GM06990 (cell line): ENCODE results near the gene THSD1.
"Not testable (repeated sequence)": the region's sequence is repeated elsewhere in the genome, so short reads cannot be mapped to it uniquely, and the experiment has no call there.

Experiments used
- DNase-seq: peaks from one replicate; pipeline ENCODE4 v3.0.0-alpha.2; 2011; ENCODE audit not compliant: insufficient read length; ENCODE audit errors: extremely low read depth
- H3K27me3 ChIP-seq: replicated peaks from 2 replicates; pipeline ENCODE4 v1.6.0; 2011; ENCODE audit warnings: low read length; ENCODE audit not compliant: control insufficient read depth, insufficient read depth
- H3K36me3 ChIP-seq: 2 replicates; pipeline ENCODE4 v1.5.1; 2011; ENCODE audit warnings: low read length; ENCODE audit not compliant: control insufficient read depth, insufficient read depth
- H3K4me3 ChIP-seq: replicated peaks from 2 replicates; pipeline ENCODE4 v1.5.1; 2011; ENCODE audit warnings: low read depth, mild to moderate bottlenecking, control low read depth, low read length
- TF ChIP-seq, protein P1 (sequence below): IDR thresholded peaks from 2 replicates; pipeline ENCODE4 v1.5.1; 2011; ENCODE audit warnings: low read length, control low read depth, mild to moderate bottlenecking, inconsistent platforms; ENCODE audit not compliant: insufficient read depth, poor library complexity, severe bottlenecking

THSD1 gene

GRCh38 chr13:52377898-52378297 is 28.1 kb downstream of the THSD1 start:
- Histone ChIP-seq H3K4me3 (no peak overlapping the region), H3K36me3 (no peaks in the 10 kb centered on the region), H3K27me3 (no peaks in the 10 kb centered on the region)
- TF ChIP-seq, protein P1, sequence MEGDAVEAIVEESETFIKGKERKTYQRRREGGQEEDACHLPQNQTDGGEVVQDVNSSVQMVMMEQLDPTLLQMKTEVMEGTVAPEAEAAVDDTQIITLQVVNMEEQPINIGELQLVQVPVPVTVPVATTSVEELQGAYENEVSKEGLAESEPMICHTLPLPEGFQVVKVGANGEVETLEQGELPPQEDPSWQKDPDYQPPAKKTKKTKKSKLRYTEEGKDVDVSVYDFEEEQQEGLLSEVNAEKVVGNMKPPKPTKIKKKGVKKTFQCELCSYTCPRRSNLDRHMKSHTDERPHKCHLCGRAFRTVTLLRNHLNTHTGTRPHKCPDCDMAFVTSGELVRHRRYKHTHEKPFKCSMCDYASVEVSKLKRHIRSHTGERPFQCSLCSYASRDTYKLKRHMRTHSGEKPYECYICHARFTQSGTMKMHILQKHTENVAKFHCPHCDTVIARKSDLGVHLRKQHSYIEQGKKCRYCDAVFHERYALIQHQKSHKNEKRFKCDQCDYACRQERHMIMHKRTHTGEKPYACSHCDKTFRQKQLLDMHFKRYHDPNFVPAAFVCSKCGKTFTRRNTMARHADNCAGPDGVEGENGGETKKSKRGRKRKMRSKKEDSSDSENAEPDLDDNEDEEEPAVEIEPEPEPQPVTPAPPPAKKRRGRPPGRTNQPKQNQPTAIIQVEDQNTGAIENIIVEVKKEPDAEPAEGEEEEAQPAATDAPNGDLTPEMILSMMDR = no peak
- DNase-seq = no peak

DNA sequence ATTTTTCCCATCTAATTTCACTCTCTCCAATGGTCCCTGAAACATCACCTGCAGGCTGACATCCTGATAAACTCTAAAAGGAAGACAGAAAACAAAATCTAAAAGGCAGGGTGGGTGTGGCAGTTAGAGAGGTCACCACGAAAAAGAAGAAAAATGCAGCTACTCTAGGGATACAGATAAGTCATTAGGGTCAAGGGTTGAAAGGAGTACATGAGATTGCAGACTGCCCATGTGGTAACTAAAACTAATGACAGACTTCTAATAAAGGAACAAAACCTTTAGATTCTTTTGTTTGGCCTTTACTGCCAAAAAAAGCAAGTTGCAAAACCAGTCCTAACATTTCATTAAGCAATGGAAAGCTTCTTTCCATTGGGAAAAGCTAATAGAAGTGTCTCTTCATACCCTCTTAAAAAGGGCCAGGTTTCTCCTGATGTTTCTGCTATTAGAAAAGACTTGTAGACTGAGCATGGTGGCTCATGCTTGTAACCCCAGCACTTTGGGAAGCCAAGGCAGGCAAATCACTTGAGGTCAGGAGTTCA is 31.0 kb downstream of the THSD1 start:
- Histone ChIP-seq H3K27me3 (no peaks in the 10 kb centered on the region), H3K36me3 (no peaks in the 10 kb centered on the region), H3K4me3 (no peak overlapping the region)
- DNase-seq = no peak
- TF ChIP-seq, protein P1 = no peak

- Histone ChIP-seq H3K27me3 (no peaks in the 10 kb centered on the region), H3K36me3 (no peaks in the 10 kb centered on the region), H3K4me3 (no peak overlapping the region)
- DNase-seq = no peak
- TF ChIP-seq, protein P1 = no peak
Measured at GRCh38 chr13:52374389-52374788, 31.6 kb downstream of the THSD1 start.

DNA sequence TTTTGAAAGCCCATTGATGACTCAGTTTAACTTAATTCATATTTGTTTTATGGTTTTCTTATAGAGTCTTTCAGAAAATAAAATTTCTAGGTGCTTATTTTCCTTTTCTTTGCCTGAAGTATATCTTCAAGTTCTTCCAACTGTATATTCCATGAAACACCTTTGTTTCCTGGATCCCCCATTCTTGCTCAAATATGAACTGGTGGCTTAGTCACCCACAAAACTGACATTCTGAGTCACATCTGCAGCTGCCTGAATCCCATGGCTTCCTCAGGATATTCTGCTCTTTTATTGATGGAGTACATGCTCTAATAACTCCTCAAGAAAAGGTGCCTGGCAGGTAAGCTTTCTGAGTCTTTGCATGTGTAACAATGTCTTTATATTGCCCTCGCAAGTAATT is 32.7 kb downstream of the THSD1 start:
- H3K27me3 ChIP-seq, H3K4me3 ChIP-seq, DNase-seq, H3K36me3 ChIP-seq: not testable (repeated sequence)

DNA sequence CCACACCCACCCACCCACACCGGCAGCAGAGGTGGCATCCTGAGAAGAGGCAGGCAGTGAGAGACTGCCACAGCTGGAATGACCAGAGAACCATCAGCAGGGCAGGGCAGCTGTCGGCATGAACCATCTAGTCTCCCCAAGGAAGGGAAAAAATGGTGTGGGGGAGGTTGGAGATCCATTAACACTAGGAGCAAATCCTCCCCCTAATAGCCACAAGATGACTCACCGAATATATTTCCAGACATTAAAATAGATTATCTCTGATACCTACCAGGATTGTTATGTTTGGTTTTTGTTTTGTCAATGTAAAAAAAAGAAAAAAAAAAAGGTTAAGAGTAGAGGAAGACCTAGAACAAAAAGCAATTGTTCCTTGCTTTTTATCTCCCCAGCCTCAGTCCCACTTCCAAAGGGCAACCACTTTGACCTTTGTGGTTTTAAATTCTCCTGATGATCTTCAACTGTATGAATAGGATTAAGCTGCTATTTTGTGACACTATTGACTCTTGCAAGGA is 34.2 kb downstream of the THSD1 start:
- no peaks in the 10 kb centered on the region for H3K36me3 ChIP-seq
- no peak for DNase-seq
- no peak overlapping the region for H3K4me3 ChIP-seq
- TF ChIP-seq, protein P1 = no peak
- no peaks in the 10 kb centered on the region for H3K27me3 ChIP-seq

DNA sequence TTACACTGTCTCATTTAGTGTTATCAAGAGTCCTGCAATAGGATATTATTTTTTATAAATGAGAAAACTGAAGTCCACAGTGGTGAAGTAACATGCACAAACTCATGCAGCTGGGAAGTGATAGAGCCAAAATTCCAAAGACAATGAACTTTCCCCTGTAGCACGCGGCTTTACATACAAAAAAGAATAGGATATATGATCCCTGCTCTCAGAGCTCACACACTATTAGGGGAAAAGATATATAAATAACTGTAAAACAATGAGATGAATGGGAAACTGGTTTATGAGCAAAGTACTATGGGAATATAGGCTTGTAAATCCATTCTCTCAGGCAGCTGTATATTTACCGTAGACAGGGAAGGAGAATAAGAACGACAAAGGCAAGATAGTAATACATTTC is 39.7 kb downstream of the THSD1 start:
- Histone ChIP-seq H3K4me3 (no peak overlapping the region), H3K36me3 (no peaks in the 10 kb centered on the region), H3K27me3 (no peaks in the 10 kb centered on the region)
- no peak for DNase-seq
- TF ChIP-seq, protein P1 = no peak

- not testable (repeated sequence) for H3K4me3 ChIP-seq, DNase-seq, H3K27me3 ChIP-seq, H3K36me3 ChIP-seq
Measured at GRCh38 chr13:52362169-52362887, 43.6 kb downstream of the THSD1 start.
